ENCODE results near the gene SLC38A2.

The SLC38A2 gene

DNA sequence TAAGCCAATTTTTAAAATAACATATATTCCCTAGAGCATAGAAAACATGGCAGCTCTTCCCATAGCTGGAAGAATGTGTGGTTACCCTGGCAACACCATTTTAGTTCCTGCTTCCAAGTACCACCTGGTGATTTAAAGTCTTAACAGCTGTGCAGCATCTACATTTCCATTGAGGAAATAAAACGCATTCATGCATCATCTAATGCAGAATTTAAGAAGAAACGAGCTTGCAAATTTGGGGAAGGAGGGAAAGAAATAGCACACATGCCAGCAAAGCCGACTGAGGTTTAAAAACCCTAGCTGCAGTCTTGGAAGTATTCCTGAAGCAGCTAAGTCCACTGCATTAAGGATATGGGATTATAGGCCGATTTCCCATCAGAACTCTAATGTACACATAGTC lies 22.8 kb upstream of the SLC38A2 start:
- no peak for DNase-seq (ENCODE audit: low read depth in 2 of 2)

DNA sequence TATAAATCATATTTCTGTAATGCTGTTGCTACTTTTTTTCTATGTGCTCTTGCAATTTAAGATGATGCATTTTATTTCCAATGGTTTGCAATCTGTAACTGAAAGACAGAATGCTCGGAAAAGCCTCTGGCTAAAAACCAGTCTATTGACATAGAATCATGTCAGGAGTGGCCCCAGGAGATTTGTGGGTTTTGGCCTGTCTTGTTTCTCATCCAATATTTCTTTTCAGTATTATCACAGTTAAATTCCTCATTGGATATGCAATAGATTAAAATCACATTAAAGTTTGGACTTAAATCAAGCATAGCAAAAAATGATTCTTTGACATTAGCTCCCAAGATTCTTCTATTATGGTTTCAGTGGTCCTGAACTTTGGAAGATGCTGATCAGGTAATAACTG lies 19.1 kb upstream of the SLC38A2 start:
- DNase-seq (ENCODE audit: low read depth in 2 of 2), result no peak

GRCh38 chr12:46390881-46391280 lies 18.3 kb upstream of the SLC38A2 start:
- no peak for DNase-seq (ENCODE audit: low read depth in 2 of 2)

- no peak for DNase-seq (ENCODE audit: low read depth in 2 of 2)
Measured at GRCh38 chr12:46390304-46390703, 17.7 kb upstream of the SLC38A2 start.

- DNase-seq (ENCODE audit: low read depth in 2 of 2), result no peak
Measured at GRCh38 chr12:46389031-46389616, 16.6 kb upstream of the SLC38A2 start.

DNA sequence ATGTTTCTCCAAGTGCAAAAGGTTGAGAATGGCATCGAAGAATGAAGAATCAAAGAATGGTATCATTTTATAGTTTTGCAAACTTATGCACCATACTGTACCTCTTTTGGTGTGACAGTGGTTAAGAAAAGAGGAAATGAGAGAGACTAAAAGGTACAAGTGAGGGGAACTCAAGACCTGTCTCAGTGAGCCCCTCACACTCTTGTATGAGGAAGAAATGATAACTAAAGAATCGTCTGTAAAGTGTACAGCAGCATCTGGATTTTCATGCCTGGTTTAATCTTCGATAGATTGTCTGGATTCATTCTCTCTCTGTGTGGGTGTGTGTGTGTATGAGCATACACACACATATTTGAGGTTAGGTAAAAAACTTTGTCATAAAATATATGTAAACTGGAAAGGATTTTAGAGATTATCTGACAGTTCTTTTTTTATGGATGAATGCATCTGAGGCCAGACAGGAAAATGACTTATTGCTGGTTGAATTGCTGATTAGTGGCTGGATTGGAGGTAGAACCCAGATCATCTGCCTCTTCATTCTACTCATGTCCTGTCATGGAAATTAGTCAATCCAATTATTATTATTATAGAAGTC lies 16.0 kb upstream of the SLC38A2 start:
- no peak for DNase-seq (ENCODE audit: low read depth in 2 of 2)

GRCh38 chr12:46387670-46388069 lies 15.1 kb upstream of the SLC38A2 start:
- no peak for DNase-seq (ENCODE audit: low read depth in 2 of 2)

DNA sequence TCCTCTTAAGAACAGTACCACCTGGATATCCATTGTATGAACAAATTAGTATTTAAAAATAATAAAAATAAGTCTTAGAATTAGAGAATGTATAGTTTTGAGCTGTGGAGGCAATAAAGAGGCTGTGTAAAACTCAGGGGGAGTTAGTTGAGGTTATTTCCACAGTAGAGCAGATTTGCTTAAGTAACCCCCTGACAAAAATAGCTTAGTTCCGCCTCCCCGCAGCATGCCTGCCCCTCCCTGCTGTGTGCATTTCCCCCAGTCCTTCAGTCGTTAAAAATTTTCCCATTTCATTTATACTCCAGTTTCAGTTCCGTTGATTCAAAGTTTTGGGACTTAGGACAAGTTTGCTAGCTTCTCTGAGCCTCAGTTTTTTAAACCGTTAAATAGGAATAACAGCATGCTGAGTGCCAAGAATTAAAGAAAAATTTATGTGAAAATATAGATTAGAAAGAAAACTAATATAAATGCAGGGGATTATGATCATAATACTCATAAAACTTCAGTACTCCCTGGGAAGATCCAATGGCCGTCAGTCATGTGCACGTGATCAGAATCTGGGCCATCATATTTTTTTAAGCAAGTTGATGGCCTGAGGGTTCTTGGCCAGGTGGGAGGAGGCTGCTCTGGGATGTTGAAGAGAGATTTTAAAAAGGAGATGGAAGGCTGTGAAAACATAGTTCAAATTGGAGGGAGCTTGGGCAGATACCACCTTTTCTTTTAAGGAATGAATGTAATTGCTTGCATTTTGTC lies 14.5 kb upstream of the SLC38A2 start:
- no peak for DNase-seq (ENCODE audit: low read depth in 2 of 2)

- DNase-seq (ENCODE audit: low read depth in 2 of 2), result no peak
Measured at GRCh38 chr12:46386360-46386867, 13.8 kb upstream of the SLC38A2 start.

DNA sequence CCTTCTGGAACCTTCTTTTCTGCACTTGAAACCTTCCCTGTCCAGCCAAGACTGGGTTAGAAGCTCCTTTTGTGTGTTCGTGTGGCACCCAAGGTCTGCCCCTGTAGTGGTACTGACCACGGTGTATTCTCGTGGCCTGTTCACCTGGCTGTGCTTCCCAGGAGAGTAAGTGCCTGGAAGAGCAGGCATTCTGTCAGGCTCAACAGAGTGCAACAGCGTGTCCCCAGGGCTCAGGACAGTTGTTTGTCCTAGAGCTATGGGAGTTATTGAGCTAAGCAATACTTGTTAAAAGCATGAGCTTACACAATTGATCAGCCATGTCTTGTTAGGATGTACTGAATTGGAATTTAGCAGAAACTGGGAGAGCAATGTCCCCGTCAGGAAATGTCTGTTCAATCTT lies 12.9 kb upstream of the SLC38A2 start:
- DNase-seq (ENCODE audit: low read depth in 2 of 2), result no peak

DNA sequence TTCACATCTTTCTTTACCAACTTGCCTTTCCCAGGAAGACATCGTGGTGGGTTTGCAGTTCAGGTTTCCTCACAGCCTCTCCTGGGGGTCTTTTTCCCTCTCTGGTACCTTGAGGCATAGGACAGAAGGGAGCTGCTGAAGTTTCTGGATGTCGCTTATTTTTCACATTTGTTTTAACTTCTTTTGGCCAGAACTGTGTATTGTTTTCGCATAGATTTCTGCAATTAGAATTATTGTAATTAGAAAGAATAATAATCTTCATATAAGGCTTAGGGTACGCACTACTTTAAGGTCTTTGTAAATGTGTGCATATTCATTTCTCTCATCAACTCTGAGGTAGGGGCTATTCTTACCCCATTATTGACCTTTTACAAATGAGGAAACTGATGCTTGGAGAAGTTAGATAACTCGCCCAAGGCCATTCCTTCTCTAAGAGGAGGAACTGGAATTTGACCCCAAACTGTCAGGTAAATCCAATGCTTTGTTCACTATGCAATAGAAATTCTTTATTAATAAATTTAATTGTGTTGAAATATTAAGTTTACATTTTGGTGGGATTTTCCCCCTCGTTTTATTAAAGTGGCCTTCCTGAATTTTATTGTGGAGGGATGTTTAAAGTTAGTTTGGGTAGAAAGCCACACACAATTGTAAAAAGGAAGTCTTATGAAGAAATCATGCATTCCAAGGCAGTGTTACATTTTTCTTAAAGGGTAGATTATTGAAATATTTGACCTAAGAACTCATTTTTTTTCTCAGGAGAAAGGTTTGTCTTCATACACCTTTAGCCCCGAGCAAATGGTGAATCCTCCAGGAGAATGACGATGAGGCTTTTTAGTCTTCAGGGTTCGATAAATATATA lies 12.1 kb upstream of the SLC38A2 start:
- DNase-seq (ENCODE audit: low read depth in 2 of 2), result no peak

GRCh38 chr12:46383654-46384450 lies 11.3 kb upstream of the SLC38A2 start:
- peak; percentile 52 to 55 for DNase-seq (ENCODE audit: low read depth in 2 of 2)

DNA sequence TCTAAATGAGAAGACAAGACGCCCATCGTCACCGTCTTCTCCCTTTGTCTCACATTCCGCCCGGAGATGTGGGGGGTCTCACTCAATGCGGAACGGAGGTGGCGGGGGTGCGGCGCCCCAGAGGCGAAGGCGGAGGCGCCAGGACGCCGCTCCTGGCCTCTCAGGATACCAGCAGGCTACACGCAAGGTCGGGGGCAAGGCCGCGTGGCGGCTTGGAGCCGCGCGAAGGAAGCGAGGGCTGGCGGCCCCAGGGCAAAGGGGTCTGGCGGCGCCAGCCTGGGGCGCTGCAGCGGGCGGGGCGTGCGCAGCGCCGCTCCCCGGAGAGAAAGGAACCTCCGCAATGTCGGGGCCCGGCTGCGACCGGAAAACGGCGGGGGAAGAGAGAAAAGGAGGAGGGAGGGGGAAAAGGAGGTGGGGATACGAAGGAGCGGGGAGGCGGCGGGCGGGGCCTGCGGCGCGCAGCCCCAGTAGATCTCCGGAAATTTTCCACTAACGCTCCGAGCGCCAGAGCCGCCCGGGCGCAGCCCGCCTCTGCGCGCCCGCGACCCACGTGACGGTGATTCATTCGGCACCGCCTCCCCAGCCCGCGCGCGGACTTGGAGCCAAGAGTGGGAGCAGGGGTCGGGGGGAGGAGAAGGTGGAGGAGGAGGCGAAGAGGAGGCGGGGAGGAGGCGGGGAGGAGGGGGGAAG lies 10.5 kb upstream of the SLC38A2 start:
- peak; percentile 91 to 92 for DNase-seq (ENCODE audit: low read depth in 2 of 2)

GRCh38 chr12:46382408-46382963 lies 9.9 kb upstream of the SLC38A2 start:
- no peak for DNase-seq (ENCODE audit: low read depth in 2 of 2)

GRCh38 chr12:46380881-46381280 lies 8.3 kb upstream of the SLC38A2 start:
- DNase-seq (ENCODE audit: low read depth in 2 of 2), result no peak

- DNase-seq (ENCODE audit: low read depth in 2 of 2), result no peak
Measured at GRCh38 chr12:46380022-46380796, 7.6 kb upstream of the SLC38A2 start.

DNA sequence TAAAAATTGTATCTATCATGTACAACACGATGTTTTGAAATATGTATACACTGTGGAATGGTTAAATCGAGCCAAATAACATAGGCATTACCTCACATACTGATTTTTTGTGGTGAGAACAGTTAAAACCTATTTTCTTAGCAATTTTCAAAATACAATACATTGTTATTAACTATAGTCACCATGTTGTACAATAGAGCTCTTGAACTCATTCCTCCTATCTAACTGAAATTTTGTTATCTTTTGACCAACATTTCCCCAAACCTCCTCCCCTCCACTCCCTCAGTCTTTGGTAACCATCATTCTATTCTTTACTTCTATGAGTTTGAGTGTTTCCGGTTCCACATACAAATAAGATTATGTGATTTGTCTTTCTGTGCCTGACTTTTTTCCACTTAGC lies 6.8 kb upstream of the SLC38A2 start:
- DNase-seq (ENCODE audit: low read depth in 2 of 2), result no peak

- DNase-seq (ENCODE audit: low read depth in 2 of 2), result no peak
Measured at GRCh38 chr12:46378530-46378929, 6.0 kb upstream of the SLC38A2 start.

GRCh38 chr12:46377678-46378077 lies 5.1 kb upstream of the SLC38A2 start:
- no peak for DNase-seq (ENCODE audit: low read depth in 2 of 2)

- DNase-seq (ENCODE audit: low read depth in 2 of 2), result no peak
Measured at GRCh38 chr12:46376579-46376978, 4.0 kb upstream of the SLC38A2 start.
